HG02588 (cell line): ENCODE data around the gene SMC3.
"Not testable (repeated sequence)": the region's sequence is repeated elsewhere in the genome, so short reads cannot be mapped to it uniquely, and the experiment has no call there.

ENCODE experiments used
- ATAC-seq: cut with Tn5 transposase; IDR thresholded peaks from one replicate; pipeline ENCODE4 v1.9.1; 2021; ENCODE audit warnings: mild to moderate bottlenecking, moderate library complexity; ENCODE audit not compliant: unreplicated experiment

SMC3 gene

DNA sequence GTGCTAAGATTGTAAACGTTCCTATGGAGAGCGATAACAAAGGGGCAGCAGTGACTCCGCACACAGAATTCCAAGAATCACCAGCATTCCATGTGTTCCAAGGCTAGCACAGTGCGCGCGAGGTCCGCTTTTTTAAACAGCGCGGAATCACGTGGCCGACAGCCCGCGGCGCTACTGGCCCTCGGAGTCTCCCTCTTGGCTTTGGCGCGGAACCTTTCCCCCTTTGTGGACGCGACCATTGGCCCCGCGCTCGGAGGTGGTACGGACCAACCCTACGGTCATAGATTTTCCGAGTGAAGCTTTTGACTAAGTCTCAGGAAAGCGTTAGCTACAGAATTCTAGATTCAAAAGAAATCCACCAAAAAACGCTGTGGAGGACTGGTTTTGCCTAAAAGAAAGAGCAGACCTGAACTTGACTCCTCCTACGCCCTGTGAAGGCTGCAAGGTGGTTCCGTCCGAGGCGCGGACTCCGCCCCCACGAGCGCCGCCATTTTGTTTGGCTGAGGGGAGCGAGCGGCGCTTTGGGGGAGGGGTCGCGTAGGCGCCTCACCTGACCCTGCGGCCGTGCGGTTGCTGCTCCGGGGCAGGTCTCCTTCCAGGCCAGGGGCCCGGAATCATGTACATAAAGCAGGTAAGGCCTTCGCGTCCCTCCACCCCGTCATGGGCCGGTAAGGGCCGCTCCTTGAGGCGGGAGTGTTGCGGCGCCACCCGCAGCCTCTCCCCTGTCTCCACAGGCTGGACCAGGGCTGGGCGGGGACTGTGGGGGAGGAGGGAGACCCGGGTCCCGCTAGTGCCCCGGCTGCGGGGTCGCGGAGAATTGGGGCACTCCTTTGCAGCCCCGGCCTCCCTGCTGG is at the start of gene SMC3:
Gene SMC3, plus strand, starts transcription at position 495 of the 854 bp plus-strand sequence. Its CDS starts 122 bp downstream, at position 617.
- peak; percentile 84 for ATAC-seq

DNA sequence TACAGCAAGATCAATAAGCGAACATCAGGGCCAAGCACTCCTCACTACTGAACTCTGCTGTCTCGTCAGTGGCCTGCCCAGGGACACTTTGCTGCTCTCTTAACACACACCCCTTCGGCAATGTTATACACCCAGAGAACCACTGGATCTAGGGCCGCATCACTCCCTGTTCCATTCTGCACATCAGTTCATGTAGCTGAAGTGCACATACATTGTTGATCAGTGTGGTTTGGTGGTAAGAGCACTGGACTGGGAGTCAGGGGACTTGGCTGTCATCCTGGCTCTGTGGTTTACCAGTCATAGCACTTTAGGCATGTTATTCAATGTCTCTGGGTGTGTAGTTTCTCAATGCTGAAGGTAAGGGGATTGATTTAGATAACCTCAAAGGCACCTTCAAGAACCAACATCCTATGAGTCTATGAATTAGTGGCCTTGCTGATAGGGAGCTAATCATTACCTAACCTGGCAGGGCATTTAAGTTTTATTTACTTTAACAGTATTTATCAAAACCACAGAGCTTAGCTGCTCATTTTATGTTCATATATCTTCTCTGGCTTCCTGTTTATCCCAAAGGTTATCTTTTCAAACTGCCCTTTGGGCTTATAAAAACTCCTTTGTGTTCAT is 45.0 kb upstream of the SMC3 start:
- no peak for ATAC-seq

DNA sequence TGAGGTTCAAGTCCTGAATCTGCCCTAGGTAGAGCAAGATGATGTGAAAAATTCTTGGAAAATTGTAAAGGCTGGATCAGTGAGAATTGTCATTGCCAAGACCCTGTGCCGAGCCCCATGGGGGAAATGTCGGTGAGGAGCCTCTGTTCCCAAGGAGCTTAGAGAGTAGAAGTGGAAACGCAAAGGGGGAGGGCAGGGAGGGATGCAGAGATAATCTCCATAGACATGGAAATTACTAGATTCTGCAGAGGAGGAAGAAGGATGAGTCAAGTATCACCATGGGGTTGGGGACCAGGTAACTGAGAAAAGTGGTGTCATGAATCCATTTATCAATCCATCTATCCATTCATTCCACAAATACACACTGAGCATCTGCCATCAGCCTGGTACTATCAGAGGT is 43.8 kb upstream of the SMC3 start:
- no peak for ATAC-seq

DNA sequence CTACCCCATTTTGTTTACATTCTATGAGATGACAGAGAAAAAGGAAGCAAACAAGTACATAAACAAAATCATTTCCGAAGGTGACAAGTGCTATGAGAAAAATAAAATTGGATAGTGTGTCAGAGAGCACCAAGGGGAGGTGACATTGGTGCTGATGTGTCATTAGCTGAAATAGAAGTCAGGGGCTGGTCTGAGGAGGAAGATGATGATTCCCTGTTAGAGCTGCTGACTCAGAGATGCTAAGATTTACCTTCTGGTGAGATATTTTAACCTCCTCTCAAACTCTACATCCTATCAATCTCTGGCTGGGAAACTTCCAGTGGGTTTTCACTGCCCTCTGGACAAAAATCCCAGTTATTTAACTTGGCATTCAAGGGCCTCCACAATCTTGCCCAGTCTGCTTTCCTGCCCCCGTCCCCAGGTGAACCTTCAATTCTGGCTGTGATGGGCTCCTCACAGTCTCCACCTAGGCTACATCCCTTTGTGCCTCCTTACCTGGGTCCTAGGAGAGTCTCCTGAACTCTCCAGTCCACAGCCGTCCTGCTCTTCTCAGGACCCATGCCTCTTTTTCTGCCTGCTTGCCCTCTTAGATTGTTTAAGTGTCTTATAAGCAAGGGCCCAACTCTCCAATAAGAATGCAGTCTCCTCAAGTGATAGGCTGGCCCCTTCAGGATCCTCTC is 43.2 kb upstream of the SMC3 start:
- no peak for ATAC-seq

DNA sequence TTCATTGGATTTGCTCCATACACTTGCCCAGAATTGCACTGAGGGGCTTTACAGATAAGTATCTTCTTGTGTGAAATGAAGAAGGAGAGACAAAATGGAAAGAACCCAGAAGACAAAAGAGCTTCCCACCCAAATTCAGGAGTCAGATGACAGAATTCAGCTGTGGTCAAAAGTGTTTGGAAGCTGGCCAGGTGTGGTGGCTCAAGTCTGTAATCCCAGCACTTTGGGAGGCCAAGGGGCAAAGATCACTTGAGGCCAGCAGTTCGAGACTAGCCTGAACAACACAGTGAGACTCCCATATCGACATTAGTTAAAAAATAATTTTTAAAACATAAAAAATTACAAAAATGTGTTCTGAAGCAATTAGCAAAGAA is 42.6 kb upstream of the SMC3 start:
- no peak for ATAC-seq

DNA sequence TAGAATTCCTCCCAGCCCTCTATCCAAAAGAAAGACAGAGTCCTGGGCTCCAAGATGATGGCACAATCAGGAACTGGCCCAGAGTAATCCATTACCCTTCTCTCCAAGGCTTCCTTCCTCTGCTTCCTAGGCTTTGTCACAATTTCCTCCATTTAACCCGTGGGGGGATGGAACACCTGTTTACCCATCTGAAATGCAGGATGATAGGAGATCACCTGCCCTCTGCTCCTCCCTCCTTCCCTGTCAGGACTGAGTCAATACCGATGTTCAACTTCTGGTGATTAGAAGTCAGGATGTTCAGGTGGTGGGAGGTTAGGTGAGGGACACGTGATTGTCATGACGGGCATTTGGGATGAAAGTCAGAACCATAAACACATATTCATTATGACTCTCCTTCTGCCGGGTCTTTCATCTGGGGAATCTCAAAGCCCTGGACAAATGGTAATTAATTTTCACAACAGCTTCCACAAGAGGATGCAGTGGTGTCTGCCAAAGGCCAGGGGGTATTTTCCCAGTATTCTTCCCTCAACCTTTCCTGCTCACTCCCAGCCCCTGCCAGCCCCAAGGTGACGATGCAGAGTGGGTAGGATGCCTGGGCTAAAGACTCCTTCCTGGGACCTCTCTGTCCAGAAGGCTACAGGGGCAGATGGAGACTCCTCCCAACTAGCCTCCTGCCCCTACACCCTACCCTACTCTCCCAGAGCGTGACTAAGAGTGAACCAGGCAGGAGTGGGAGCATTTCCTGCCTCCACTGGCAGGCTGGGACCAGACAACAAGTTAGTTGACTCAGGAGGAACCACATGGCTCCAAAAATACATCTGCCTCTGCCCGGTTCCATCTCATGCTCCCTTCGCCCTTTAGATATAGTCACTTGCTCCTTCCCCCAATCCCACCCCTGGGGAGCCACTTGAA is 41.9 kb upstream of the SMC3 start:
- no peak for ATAC-seq

DNA sequence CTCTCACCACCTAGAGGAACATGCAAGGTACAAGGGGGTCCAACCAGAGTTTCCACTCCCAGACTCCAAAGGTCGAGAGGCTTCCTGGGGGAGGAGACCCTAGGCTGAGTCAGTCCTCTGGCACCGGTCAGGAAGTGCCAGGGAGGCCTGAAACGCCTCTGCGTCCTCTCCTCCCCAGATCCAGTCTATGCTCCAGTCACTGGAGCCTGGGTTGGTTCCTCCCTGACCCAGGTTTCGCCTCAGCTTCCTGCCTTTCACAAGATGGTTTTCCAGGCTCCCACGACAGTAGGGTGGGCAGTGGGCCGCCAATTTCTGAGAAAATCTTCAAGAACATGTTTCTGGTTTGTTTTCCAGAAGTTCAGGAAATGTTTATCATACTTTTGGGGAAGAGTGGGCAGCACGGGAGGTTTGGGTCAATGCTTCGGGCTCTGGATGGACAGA is 39.7 kb upstream of the SMC3 start:
- no peak for ATAC-seq

DNA sequence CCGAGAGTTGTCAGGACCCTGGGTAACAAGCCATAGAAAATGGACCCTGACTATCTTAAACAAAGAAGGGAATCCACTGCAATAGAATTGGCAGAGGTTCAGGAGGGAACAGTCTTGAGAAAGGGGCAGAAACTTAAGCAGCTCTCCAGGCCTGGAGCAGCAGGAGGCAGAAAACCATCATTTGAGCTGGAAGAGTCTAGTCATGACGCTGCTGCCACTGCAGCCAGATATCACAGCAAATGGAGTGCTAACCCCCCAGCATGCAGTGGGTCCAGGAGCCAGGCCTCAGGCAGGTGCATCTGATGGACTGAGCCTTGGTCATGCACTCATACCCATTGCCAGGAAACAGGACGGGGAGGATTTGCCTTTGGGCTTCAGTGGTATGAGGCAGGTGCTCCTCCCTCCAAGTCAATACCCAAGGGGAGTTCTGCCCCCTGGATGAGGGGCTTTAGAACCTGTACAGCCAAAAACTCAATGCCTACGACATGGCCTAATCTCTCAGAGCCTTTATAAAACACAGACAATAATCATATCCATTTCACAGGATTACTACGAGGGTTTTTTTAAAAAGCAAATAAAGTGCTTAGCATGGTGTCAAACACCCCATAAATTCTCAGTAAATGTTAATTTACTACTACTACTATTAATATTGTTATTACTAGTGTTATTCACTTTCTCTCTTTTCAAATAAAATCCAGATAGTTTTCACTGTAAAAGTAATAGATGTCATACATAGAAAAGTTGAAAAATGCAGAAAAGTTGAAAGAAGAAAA is 39.1 kb upstream of the SMC3 start:
- ATAC-seq: peak; percentile 20

DNA sequence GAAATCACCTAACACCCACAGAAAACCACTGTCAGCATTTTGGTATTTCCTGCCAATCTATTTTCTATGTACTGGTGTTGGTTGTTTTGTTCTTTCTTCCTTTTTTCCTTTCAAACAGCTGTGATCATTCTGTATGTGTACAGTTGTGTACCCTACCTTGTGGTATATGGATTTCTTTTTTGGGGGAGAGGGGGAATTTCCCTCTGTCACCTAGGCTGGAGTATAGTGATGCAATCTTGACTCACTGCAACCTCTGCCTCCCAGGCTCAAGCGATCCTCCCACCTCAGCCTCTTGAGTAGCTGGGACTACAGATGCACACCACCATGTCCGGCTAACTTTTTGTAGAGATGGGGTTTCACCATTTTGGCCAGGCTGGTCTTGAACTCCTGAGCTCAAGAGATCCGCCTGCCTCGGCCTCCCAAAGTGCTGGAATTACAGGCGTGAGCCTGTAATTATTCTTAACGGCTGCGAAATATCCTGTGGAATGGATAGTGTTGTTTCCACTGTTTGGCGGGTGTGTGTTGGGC is 38.4 kb upstream of the SMC3 start:
- peak; percentile 79 for ATAC-seq

DNA sequence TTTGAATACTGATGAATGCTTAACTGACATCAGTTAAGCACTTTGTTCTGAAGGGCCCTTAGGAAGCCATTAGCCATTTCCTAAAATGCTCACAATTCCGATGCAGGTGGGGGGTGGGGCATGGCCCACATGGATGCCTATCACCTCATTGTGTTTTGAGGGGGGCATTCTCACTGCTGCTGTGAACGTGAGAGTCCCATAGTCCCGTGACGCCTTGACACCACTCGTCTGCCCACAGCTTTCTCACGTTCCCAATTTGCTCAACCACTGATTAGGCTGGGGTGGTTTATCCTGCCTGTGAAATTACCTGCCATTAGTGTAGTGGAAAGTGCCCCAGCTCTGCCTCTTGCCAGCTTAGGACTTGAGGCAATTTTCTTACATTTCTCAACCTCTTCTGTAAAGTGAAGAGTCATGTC is 37.9 kb upstream of the SMC3 start:
- no peak for ATAC-seq

DNA sequence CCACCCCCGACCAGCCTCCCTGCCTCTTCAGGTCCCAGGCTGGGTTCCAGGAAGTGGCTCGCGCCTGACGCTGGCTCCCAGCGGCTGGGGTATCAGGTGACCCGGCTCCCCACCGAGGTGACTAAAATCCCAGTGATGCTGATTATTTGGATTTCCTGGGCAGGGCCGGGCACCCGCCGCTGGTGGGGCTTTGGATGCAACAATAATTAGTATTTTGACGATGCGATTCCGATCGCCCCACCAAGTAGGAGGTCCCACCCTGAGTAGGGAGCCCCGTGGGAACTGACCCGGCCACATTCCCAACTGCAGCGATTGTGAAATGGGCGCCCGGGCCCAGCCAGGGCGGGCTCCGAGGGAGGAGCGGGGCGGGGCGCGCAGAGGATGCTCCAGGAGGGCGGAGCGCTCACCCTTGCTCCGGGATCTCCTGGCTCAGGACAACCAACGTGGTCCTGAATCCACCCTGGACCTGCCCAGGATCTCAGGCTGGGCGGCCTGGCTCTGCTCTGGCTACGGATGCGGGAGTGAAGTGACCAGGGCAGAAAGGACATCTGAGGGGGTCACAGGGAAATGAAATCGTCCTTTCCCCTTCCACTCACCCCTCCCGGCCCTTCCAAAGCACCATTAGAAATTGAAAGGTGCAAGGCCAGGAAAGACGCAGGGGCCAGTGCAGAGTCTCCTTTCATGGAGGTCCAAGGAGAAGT is 37.2 kb upstream of the SMC3 start:
- no peak for ATAC-seq

DNA sequence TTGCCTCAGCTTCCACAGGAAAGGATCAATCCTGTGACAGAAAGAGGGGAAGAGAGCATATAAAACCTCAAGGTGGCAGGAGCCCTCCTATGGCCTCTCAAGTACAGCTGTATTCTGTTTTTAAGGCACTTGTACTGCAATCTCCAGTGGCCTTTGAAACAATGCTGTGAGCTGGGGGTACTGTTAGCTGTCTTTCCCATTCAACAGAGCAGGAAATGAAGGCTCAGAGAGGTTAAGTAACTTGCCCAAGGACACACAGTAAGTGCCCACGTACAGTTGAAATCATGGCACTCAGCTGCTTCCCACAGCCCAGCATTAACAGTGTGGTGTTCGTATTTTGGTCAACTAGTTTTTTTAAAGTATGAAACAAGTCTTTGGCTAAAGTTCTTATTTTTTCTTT is 35.8 kb upstream of the SMC3 start:
- ATAC-seq: no peak

DNA sequence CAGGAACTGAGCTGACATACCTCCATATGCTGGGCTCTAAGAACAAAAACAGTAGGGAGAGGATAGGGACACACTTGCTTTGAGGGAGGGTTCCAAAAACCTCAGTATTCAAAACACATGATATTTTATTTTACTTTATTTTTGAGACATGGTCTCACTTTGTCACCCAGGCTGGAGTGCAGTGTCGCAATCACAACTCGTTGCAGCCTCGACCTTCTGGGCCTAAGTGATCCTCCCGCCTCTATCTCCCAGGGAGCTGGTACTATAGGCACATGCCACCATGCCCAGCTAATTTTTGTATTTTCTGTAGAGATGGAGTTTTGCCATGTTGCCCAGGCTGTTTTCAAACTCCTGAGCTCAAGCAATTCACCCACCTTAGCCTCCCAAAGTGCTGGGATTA is 34.9 kb upstream of the SMC3 start:
- not testable (repeated sequence) for ATAC-seq

DNA sequence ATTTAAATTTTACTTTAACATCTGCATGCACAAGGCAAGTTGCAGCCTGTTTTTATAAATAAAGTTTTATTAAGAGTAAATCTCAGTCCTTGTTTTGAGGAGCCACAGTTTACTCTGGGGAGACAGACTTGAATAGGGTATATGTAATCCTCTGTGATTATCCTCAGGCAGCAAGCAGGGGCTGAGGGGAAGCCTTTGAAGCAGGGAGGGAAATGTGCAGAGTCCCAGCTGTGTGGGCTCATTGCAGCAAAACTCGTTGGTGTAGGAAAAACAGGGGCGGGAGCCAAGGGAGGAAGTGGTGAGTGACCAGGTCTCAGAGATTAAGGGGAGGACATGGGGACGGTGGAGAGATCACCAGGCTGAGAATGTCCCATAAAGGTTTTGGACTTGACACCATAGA is 34.3 kb upstream of the SMC3 start:
- no peak for ATAC-seq

DNA sequence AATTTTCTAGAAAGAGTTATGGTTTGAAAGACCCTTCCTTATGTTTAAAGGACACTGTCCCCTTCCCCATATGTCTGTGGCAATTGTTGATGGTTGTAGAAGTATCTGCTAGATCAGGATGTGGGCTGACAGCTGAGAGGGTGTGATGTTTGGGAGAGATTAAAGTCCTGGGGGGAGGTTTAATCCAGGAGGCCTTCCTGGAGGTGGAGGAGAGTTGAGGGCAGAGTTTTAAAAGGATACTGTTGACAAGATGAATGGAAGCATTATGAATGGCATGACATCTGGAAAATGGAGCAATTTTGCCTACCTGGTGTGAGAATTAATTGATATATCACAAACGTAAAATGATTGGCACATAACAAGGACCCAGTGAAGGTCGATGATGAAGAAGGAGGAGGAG is 32.9 kb upstream of the SMC3 start:
- ATAC-seq: no peak

DNA sequence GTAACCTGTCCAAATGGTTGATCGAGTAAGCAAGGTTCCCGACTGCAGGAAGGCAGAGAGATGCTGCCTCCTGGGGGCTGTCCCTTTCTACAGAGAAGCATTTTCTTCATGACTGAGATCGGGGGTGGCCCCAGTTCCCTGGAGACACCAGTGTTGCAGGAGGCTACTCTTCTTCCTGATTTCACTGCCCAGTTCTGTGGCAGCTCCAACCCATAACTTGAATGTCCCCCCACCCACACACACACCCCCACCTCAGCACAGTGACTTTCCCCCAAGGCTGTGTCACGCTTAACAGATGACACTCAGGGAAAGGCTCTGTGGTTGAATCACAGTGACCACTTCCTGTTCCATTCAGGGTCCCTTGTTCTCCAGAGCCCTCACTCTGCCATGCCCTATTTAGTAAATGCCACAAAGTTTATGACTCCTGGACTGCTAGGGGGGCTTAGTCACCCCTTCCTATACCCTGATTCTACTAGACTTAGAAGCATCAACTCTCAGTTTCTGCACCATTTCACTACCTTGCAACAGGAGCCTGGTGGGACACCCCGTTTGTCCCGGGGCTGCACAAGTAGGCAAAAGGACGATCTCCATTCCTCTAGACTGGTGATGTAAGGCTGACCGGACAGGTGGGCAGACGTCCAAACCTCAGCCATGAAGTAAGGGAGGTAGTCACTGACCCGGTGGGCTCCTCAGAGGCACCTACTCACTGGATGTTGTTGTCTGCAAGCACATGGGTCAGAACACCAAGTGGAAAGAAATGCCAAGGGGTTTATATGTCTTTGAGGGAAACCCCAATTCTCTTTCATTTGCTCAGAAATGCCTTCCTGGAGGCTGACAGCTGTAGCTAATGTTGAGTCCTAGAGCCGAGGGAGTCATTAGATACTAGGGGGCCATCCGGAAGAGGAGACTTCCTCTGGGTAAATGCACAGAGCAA is 31.3 kb upstream of the SMC3 start:
- ATAC-seq: peak; percentile 88

DNA sequence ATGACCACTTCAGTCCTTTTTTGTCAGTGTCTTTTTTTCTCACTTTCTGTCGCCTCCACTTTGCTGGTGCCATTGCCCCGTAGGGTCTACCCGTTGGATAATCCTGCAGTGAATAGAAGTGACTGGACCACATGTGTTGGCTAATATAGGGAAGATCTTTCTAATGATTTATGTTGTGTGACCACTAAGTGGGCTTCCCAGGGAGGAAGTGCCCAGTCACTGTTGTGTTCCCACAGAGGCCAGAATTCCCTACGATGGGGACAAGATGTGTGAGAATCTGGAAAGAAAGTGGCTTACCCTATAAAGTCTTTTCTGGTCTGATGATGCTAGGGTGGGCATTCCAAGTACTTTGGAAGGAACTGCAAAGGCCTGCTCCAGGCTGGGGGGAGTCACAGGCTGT is 28.4 kb upstream of the SMC3 start:
- ATAC-seq: no peak

DNA sequence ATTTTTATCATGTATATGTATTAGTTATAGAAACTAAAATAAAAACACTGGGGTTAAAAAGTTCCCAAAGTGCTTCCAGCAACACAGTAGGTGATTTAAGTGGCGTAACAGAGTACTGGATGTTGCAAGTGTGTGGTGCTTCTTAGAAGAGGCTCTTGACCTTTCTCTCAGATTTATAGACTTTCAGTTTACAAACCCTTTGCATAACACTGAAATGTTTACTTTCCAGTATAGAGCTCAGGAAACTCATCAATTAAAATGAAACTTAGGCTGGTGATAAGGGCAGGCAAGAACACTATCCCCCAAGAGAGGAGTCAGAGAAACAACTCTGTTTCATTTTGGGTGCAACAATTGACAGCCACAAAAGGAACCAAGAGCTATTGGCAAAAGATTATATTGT is 27.5 kb upstream of the SMC3 start:
- no peak for ATAC-seq
